HEK293 (cell line): ENCODE results near the gene DTNA.

Source experiments
- CTCF ChIP-seq: fragments of 450-650 bp; formaldehyde crosslinking; IDR thresholded peaks from 2 replicates; pipeline ENCODE4 v1.5.1; 2016; ENCODE audit warnings: missing biosample characterization, missing genetic modification characterization
- GLIS1 ChIP-seq: fragments of 450-650 bp; formaldehyde crosslinking; IDR thresholded peaks from 2 replicates; pipeline ENCODE4 v1.5.1; 2016; ENCODE audit warnings: missing biosample characterization, missing genetic modification characterization
- REPIN1 ChIP-seq: fragments of 450-650 bp; formaldehyde crosslinking; IDR thresholded peaks from 2 replicates; pipeline ENCODE4 v1.5.1; 2017; ENCODE audit warnings: missing biosample characterization, missing genetic modification characterization, low read depth
- ZFHX2 ChIP-seq: fragments of 450-650 bp; formaldehyde crosslinking; conservative IDR thresholded peaks from 2 replicates; pipeline ENCODE4 v1.5.1; 2016; ENCODE audit warnings: missing biosample characterization, missing genetic modification characterization
- ZNF274 ChIP-seq, 2 experiments: fragments of 200-500 bp in 1 of 2; fragments of 450-650 bp in 1 of 2; sonication (Bioruptor generic) in 1 of 2; formaldehyde crosslinking in 1 of 2; IDR thresholded peaks; 2 replicates each; pipeline versions ENCODE4 v1.5.1 to v1.6.1; 2014 to 2016; ENCODE audit warnings: borderline replicate concordance in 1 of 2, inconsistent platforms in 1 of 2, low read length in 1 of 2, missing biosample characterization in 1 of 2, missing genetic modification characterization in 1 of 2
- ZNF48 ChIP-seq: fragments of 450-650 bp; formaldehyde crosslinking; IDR thresholded peaks from 2 replicates; pipeline ENCODE4 v1.5.1; 2016; ENCODE audit warnings: missing biosample characterization, missing genetic modification characterization
- ZNF785 ChIP-seq: fragments of 450-650 bp; formaldehyde crosslinking; IDR thresholded peaks from 2 replicates; pipeline ENCODE4 v1.5.1; 2016; ENCODE audit warnings: missing biosample characterization, missing genetic modification characterization
- TF ChIP-seq, protein P1 (sequence below): fragments of 450-650 bp; formaldehyde crosslinking; IDR thresholded peaks from 2 replicates; pipeline ENCODE4 v1.5.1; 2016; ENCODE audit warnings: missing biosample characterization, missing genetic modification characterization, low read depth
- TF ChIP-seq, protein P2 (sequence below): fragments of 450-650 bp; formaldehyde crosslinking; IDR thresholded peaks from 2 replicates; pipeline ENCODE4 v1.5.1; 2016; ENCODE audit warnings: missing biosample characterization, missing genetic modification characterization

DNA sequence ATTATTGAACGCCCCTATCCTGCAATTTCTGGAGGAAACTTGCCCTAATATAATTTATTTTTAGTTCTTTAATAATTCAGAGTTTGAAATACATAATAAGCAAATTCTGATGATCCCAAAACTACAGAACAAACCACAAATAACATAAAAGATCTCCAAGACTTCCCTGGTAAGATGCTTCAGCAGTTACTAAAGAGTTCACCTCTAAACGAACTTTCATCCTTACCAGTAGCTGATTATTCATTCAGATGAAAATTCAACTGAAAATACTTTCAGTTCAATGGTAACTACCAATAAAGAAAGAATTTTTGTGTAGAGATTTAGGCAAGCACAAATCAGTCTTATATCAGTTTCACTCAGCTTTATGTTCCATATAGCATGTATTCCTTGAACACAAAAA lies 201.0 kb downstream of the DTNA start:
- TF ChIP-seq CTCF (tag by site-specific recombination) (no peak), ZNF785 (no peak), REPIN1 (tag by site-specific recombination) (no peak), GLIS1 (tag by site-specific recombination) (no peak), ZNF274 (IDR thresholded peaks at IDR 0.05; ENCODE audit: low read length) (no peak), ZNF274 (tag by site-specific recombination; IDR thresholded peaks at IDR 0.05; ENCODE audit: borderline replicate concordance) (no peak), ZFHX2 (tag by site-specific recombination) (no peak), ZNF48 (tag by site-specific recombination) (no peak)
- TF ChIP-seq, protein P1, sequence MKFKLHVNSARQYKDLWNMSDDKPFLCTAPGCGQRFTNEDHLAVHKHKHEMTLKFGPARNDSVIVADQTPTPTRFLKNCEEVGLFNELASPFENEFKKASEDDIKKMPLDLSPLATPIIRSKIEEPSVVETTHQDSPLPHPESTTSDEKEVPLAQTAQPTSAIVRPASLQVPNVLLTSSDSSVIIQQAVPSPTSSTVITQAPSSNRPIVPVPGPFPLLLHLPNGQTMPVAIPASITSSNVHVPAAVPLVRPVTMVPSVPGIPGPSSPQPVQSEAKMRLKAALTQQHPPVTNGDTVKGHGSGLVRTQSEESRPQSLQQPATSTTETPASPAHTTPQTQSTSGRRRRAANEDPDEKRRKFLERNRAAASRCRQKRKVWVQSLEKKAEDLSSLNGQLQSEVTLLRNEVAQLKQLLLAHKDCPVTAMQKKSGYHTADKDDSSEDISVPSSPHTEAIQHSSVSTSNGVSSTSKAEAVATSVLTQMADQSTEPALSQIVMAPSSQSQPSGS (tag by site-specific recombination), result no peak
- TF ChIP-seq, protein P2, sequence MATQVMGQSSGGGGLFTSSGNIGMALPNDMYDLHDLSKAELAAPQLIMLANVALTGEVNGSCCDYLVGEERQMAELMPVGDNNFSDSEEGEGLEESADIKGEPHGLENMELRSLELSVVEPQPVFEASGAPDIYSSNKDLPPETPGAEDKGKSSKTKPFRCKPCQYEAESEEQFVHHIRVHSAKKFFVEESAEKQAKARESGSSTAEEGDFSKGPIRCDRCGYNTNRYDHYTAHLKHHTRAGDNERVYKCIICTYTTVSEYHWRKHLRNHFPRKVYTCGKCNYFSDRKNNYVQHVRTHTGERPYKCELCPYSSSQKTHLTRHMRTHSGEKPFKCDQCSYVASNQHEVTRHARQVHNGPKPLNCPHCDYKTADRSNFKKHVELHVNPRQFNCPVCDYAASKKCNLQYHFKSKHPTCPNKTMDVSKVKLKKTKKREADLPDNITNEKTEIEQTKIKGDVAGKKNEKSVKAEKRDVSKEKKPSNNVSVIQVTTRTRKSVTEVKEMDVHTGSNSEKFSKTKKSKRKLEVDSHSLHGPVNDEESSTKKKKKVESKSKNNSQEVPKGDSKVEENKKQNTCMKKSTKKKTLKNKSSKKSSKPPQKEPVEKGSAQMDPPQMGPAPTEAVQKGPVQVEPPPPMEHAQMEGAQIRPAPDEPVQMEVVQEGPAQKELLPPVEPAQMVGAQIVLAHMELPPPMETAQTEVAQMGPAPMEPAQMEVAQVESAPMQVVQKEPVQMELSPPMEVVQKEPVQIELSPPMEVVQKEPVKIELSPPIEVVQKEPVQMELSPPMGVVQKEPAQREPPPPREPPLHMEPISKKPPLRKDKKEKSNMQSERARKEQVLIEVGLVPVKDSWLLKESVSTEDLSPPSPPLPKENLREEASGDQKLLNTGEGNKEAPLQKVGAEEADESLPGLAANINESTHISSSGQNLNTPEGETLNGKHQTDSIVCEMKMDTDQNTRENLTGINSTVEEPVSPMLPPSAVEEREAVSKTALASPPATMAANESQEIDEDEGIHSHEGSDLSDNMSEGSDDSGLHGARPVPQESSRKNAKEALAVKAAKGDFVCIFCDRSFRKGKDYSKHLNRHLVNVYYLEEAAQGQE (tag by site-specific recombination), result no peak
